ENCODE data around the gene CADPS. TPM values are rescaled to one million over a fixed set of nuclear protein-coding genes. Genes with fewer than 3 reads are reported as not detected.

Gene CADPS
- total RNA-seq, 2 experiments from 2014 or later, result not detected

GRCh38 chr3:62368290-62368704, 506.9 kb downstream of the CADPS start:
- H3K27me3 Mint-ChIP-seq, result peaks cover 93% of the 10 kb centered on the region
- H3K4me1 Mint-ChIP-seq, result peaks cover 21% of the 10 kb centered on the region
- no peaks in the 10 kb centered on the region for H3K9me3 Mint-ChIP-seq
- H3K27ac Mint-ChIP-seq, result no peak overlapping the region
- no peaks in the 10 kb centered on the region for H3K36me3 Mint-ChIP-seq
- no peak for DNase-seq
- no peak overlapping the region for H3K4me3 Mint-ChIP-seq

DNA sequence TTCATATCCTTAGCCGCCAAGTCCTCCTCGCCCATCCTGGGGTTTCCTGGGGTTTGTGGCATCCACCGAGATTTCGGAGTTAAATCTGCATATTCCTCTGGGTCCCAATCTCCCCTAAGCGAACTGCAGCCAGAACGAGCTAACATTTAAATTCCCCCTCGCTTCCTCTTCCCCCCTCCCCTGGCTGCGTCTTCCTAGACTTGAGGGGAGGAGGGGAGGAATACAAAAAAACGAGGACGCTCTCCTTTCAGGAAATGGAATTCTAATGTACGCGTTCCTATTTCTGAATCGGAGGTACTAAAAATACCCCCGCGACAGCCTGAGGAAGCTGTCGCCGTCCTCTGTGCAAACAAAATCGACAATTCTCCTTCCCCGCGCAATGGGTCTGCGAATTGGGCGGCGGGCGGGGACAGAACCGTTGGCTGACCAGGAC, 507.4 kb downstream of the CADPS start:
- no peak overlapping the region for H3K4me3 Mint-ChIP-seq
- no peaks in the 10 kb centered on the region for H3K9me3 Mint-ChIP-seq
- H3K36me3 Mint-ChIP-seq, result no peaks in the 10 kb centered on the region
- H3K27me3 Mint-ChIP-seq, result peaks cover 88% of the 10 kb centered on the region
- H3K4me1 Mint-ChIP-seq, result peaks cover 20% of the 10 kb centered on the region
- DNase-seq, result no peak
- no peak overlapping the region for H3K27ac Mint-ChIP-seq

DNA sequence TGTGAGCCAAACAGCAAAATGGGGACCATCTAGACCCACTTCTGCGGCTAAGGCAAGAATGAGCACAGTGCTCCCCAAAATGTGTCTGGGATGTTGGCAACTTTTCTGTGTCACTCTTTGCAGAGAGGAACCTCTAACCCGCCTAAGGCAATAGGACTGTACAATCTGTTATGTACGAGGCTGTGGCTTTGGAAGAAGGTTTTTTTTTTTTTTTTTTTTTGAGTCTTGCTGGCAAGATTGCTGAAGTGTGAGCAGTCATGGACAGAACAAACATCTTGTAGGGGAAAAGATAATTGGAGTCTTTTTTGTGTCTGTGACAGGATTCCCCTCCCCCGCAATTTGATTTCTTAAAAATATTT, 509.1 kb downstream of the CADPS start:
- Mint-ChIP-seq H3K27ac (no peak overlapping the region), H3K4me3 (no peak overlapping the region), H3K4me1 (peaks cover 17% of the 10 kb centered on the region), H3K27me3 (peaks cover 77% of the 10 kb centered on the region), H3K36me3 (no peaks in the 10 kb centered on the region), H3K9me3 (no peaks in the 10 kb centered on the region)
- DNase-seq, result no peak

DNA sequence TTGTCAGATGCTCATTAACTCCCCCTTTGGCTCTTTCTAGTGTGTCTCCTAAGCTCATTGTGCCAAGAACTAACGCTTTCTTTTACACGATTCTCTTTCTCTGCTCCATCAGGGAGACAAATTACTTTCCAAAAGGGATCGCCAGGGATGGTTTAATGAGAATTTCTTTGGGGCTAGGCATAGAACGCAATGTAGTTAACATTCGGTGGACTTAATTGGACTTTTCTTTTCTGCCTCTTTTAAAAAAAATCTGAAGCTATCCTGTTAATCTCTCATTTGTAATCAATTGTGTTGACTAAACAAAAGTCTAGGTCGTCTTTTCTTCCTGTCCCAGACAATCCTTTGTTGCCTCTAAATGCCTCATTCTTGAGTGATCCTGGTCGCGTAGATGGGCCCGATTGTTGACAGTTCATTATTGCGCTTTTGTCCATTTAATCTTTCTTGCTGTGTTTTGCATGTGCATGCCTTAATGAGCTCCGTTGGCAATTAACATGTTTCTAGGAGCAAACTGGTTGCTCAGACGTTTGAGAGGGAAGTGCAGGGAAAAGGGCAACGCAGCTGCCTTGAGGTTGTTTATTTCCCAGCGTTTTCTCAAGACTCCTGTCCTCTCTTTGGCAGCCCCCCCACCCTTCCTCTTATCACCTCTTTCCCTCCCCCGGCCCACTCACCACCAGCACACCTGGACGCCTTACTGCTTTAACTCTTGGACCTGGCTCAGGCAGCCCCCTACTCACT, 509.7 kb downstream of the CADPS start:
- Mint-ChIP-seq H3K4me1 (peaks cover 13% of the 10 kb centered on the region), H3K36me3 (no peaks in the 10 kb centered on the region), H3K4me3 (no peak overlapping the region), H3K9me3 (no peaks in the 10 kb centered on the region), H3K27ac (no peak overlapping the region), H3K27me3 (peaks cover 72% of the 10 kb centered on the region)
- no peak for DNase-seq

GRCh38 chr3:62364191-62364590, 511.0 kb downstream of the CADPS start:
- Mint-ChIP-seq H3K4me3 (no peak overlapping the region), H3K4me1 (peaks cover 7% of the 10 kb centered on the region), H3K27me3 (peaks cover 58% of the 10 kb centered on the region)

GRCh38 chr3:62363275-62363674, 511.9 kb downstream of the CADPS start:
- H3K36me3 Mint-ChIP-seq, result no peaks in the 10 kb centered on the region

More at GRCh38 chr3:62364191-62364590, 511.0 kb downstream of the CADPS start:
- Mint-ChIP-seq H3K9me3 (no peaks in the 10 kb centered on the region), H3K27ac (no peak overlapping the region), H3K36me3 (no peaks in the 10 kb centered on the region)
- no peak for DNase-seq

GRCh38 chr3:62361824-62362223, 513.4 kb downstream of the CADPS start:
- Mint-ChIP-seq H3K27me3 (peaks cover 35% of the 10 kb centered on the region), H3K9me3 (no peaks in the 10 kb centered on the region), H3K36me3 (no peaks in the 10 kb centered on the region), H3K4me1 (no peaks in the 10 kb centered on the region), H3K27ac (no peak overlapping the region), H3K4me3 (no peak overlapping the region)
- DNase-seq, result no peak

More at GRCh38 chr3:62363275-62363674, 511.9 kb downstream of the CADPS start:
- H3K27me3 Mint-ChIP-seq, result peaks cover 50% of the 10 kb centered on the region
- no peak for DNase-seq
- H3K9me3 Mint-ChIP-seq, result no peaks in the 10 kb centered on the region
- no peak overlapping the region for H3K27ac Mint-ChIP-seq
- H3K4me3 Mint-ChIP-seq, result no peak overlapping the region
- peaks cover 4% of the 10 kb centered on the region for H3K4me1 Mint-ChIP-seq

DNA sequence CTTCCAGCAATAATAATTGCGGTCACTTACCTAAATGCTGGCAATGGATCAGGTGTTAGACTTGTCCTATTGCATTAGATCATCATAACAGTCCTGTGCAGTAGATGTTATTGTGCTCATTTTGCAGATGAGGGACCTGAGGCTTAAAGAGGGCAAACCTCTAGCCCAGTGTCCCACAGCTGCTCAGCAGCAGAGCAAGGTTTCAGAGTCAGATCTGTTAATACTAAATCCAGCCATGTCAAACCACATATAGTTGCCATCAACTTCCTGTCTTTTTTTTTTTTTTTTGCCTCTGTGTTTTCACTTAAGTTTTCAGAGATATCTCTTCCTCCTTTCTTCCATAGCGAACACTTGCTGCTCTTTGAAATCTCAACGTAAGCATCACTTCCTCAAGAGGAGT, 514.0 kb downstream of the CADPS start:
- DNase-seq, result no peak
- Mint-ChIP-seq H3K4me1 (no peaks in the 10 kb centered on the region), H3K9me3 (no peaks in the 10 kb centered on the region), H3K36me3 (no peaks in the 10 kb centered on the region), H3K4me3 (no peak overlapping the region), H3K27ac (no peak overlapping the region), H3K27me3 (peaks cover 30% of the 10 kb centered on the region)

DNA sequence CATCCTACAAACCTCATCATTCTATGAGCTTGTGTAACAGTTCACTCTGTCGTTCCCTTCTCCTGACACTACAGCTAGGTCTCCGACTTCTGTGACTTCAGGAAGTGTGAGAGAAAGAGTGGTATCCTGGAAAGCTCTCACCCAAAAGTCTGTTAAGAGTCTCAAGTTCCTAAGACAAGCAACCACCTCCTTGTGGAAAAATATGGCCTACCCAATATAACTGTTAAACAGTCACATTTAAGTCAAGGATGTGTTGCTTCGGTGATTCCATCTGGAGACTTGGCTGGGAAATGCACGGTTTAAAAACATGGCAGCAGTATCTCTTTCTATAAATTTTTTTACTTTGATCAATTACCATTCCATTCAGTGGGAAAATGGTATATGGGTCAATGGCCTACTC, 515.7 kb downstream of the CADPS start:
- Mint-ChIP-seq H3K4me1 (no peaks in the 10 kb centered on the region), H3K27me3 (peaks cover 14% of the 10 kb centered on the region), H3K27ac (no peak overlapping the region), H3K9me3 (no peaks in the 10 kb centered on the region), H3K4me3 (no peak overlapping the region), H3K36me3 (no peaks in the 10 kb centered on the region)
- DNase-seq, result no peak

DNA sequence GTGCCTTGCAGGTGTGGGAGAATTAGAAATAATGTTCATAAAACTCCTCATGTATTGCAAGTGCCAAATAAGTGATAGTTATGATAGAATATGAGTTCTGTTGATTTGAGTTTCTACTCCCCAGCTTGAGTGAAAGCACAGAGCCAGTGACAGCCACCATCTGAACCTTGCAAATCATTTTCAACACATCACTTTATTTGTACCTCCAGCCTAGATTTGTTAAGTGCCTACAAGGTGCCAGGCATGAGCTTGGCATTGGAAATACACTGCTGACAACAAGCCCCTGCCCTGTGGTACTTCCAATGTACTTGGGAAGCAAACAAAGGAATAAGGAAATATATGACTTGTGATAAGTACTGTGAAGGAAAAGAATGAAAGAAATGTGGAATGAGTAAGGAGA, 518.9 kb downstream of the CADPS start:
- H3K4me1 Mint-ChIP-seq, result no peaks in the 10 kb centered on the region
- H3K9me3 Mint-ChIP-seq, result no peaks in the 10 kb centered on the region
- H3K36me3 Mint-ChIP-seq, result no peaks in the 10 kb centered on the region
- no peak for DNase-seq
- H3K4me3 Mint-ChIP-seq, result no peak overlapping the region
- H3K27ac Mint-ChIP-seq, result no peak overlapping the region
- peaks cover 3% of the 10 kb centered on the region for H3K27me3 Mint-ChIP-seq

GRCh38 chr3:62355703-62356102, 519.5 kb downstream of the CADPS start:
- Mint-ChIP-seq H3K27me3 (peaks cover 3% of the 10 kb centered on the region), H3K9me3 (no peaks in the 10 kb centered on the region), H3K27ac (no peak overlapping the region), H3K4me3 (no peak overlapping the region), H3K36me3 (no peaks in the 10 kb centered on the region), H3K4me1 (no peaks in the 10 kb centered on the region)
- no peak for DNase-seq

Measured in activated naive CD8-positive, alpha-beta T cell treated with anti-CD3 and anti-CD28 coated beads for 36 hours (primary cell).